ENCODE data around the gene CASP6.

Gene CASP6

GRCh38 chr4:109691411-109691920 lies 11.8 kb downstream of the CASP6 start:
- H3K27me3 ChIP-seq (ENCODE audit: low read length) = no peaks in the 10 kb centered on the region
- H2AFZ ChIP-seq (ENCODE audit: low read depth, low read length, severe bottlenecking) = no peak overlapping the region
- no peaks in the 10 kb centered on the region; the same call in 1 of the 2 replicates for H3K36me3 ChIP-seq (ENCODE audit: low read length)
- H3K9me3 ChIP-seq (ENCODE audit: insufficient read depth, low read length) = no peaks in the 10 kb centered on the region
- TF ChIP-seq CTCF (IDR thresholded peaks at IDR 0.05; ENCODE audit: insufficient read depth, low read length, poor library complexity, severe bottlenecking) (no peak), EZH2phosphoT487 (conservative IDR thresholded peaks at IDR 0.05; ENCODE audit: low read length) (no peak)
- no peak overlapping the region for H3K9ac ChIP-seq (ENCODE audit: low read length)
- 0 out of 2 replicates have a peak, but pooled peaks cover 4% of the 10 kb centered on the region for H3F3A ChIP-seq (ENCODE audit: insufficient read depth)
- H3K4me3 ChIP-seq (ENCODE audit: insufficient read depth, low read length, poor library complexity, severe bottlenecking) = no peak overlapping the region
- H3K4me2 ChIP-seq (ENCODE audit: low read depth, low read length, poor library complexity, severe bottlenecking) = no peak overlapping the region
- H3K79me2 ChIP-seq (ENCODE audit: insufficient read depth, low read length) = no peaks in the 10 kb centered on the region
- no peak overlapping the region for H3K27ac ChIP-seq (ENCODE audit: low read depth, low read length)
- H3K9me2 ChIP-seq (replicated peaks; ENCODE audit: insufficient read depth, low read length) = no peaks in the 10 kb centered on the region
- no peaks in the 10 kb centered on the region for H4K20me1 ChIP-seq (ENCODE audit: low read depth, low read length)

DNA sequence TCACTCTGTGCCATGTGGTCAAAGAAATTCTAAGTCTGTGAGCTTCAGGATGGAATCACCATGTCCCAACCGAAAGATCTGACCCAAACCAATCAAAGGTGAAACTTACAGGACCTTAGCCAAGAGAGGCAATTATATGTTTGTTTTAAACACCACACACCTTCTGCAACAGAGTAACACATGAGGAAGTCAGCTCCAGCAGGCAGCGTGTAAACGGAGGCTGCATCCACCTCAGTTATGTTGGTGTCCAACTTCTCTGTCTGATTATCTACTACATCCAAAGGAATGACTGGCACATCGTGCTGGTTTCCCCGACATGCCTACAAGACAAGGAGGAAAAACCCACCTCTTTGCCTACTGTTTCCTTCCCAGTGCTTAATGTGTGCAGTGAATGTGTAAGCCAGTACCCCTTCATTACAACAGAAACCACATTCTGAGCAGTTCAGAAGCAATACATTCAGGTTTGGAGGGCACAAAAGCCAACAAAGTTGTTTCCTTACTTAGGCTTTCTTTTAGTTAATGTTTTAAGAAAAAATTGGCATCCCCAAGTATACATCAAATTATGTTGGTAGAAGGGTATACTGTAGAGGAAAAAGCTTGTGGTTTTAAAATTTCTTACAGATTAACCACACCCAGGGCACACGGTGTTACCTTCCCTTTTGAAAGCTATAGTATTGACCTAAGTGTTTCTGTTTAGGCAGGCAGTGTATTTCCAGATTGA lies 12.4 kb downstream of the CASP6 start:
- Histone ChIP-seq H3K4me2 (ENCODE audit: low read depth, low read length, poor library complexity, severe bottlenecking) (no peak overlapping the region), H3K36me3 (ENCODE audit: low read length) (no peaks in the 10 kb centered on the region; the same call in 1 of the 2 replicates), H3K27me3 (ENCODE audit: low read length) (no peaks in the 10 kb centered on the region), H3K9me3 (ENCODE audit: insufficient read depth, low read length) (no peaks in the 10 kb centered on the region), H3F3A (ENCODE audit: insufficient read depth) (no peaks in the 10 kb centered on the region), H3K4me3 (ENCODE audit: insufficient read depth, low read length, poor library complexity, severe bottlenecking) (no peak overlapping the region), H3K27ac (ENCODE audit: low read depth, low read length) (no peak overlapping the region), H3K79me2 (ENCODE audit: insufficient read depth, low read length) (no peaks in the 10 kb centered on the region), H4K20me1 (ENCODE audit: low read depth, low read length) (no peaks in the 10 kb centered on the region), H3K9ac (ENCODE audit: low read length) (no peak overlapping the region), H3K9me2 (replicated peaks; ENCODE audit: insufficient read depth, low read length) (no peaks in the 10 kb centered on the region), H2AFZ (ENCODE audit: low read depth, low read length, severe bottlenecking) (no peak overlapping the region)
- TF ChIP-seq EZH2phosphoT487 (conservative IDR thresholded peaks at IDR 0.05; ENCODE audit: low read length) (no peak), CTCF (IDR thresholded peaks at IDR 0.05; ENCODE audit: insufficient read depth, low read length, poor library complexity, severe bottlenecking) (no peak)

GRCh38 chr4:109684727-109685126 lies 18.5 kb downstream of the CASP6 start:
- Histone ChIP-seq H3K9me2 (replicated peaks; ENCODE audit: insufficient read depth, low read length) (no peaks in the 10 kb centered on the region), H3K4me3 (ENCODE audit: insufficient read depth, low read length, poor library complexity, severe bottlenecking) (no peak overlapping the region), H3K9ac (ENCODE audit: low read length) (no peak overlapping the region), H4K20me1 (ENCODE audit: low read depth, low read length) (no peaks in the 10 kb centered on the region), H3K36me3 (ENCODE audit: low read length) (no peaks in the 10 kb centered on the region; the same call in 1 of the 2 replicates), H3K27ac (ENCODE audit: low read depth, low read length) (no peak overlapping the region), H3K9me3 (ENCODE audit: insufficient read depth, low read length) (no peaks in the 10 kb centered on the region), H3K4me2 (ENCODE audit: low read depth, low read length, poor library complexity, severe bottlenecking) (no peak overlapping the region), H2AFZ (ENCODE audit: low read depth, low read length, severe bottlenecking) (no peak overlapping the region), H3K79me2 (ENCODE audit: insufficient read depth, low read length) (no peaks in the 10 kb centered on the region), H3F3A (ENCODE audit: insufficient read depth) (no peaks in the 10 kb centered on the region), H3K27me3 (ENCODE audit: low read length) (no peaks in the 10 kb centered on the region)
- TF ChIP-seq EZH2phosphoT487 (conservative IDR thresholded peaks at IDR 0.05; ENCODE audit: low read length) (no peak), CTCF (IDR thresholded peaks at IDR 0.05; ENCODE audit: insufficient read depth, low read length, poor library complexity, severe bottlenecking) (no peak)
